Measurements from ENCODE around the gene GFPT1. TPM values are rescaled to one million over a fixed set of nuclear protein-coding genes. Genes with fewer than 3 reads are reported as not detected.
"Not testable (repeated sequence)": the region's sequence is repeated elsewhere in the genome, so short reads cannot be mapped to it uniquely, and the experiment has no call there.

GFPT1 gene
- 10 to 100 TPM; 31.8 to 38.1 (median 34.7) TPM for polyA plus RNA-seq (ENCODE audit: insufficient read length in 4 of 4)

GRCh38 chr2:69386789-69387734 is at the start of gene GFPT1:
Gene GFPT1 (minus strand): TSS chr2:69387227. CDS start chr2:69387071, 156 bp downstream.
- peak; percentile 74 to 90 (median 86) for DNase-seq (ENCODE audit: low read depth in 4 of 4, low spot score in 2 of 4)

- DNase-seq (ENCODE audit: low read depth in 4 of 4, low spot score in 2 of 4): peak in 1 of 4 donors; percentile 32
These were observed 49.5 kb upstream of the GFPT1 start for GRCh38 chr2:69436596-69436937.

- no peak for DNase-seq (ENCODE audit: low read depth in 4 of 4, low spot score in 2 of 4)
These were observed 47.7 kb upstream of the GFPT1 start for GRCh38 chr2:69434753-69435152.

- DNase-seq (ENCODE audit: low read depth in 4 of 4, low spot score in 2 of 4): no peak
These were observed 42.6 kb upstream of the GFPT1 start for GRCh38 chr2:69429491-69430183.

GRCh38 chr2:69428981-69429380 is 42.0 kb upstream of the GFPT1 start:
- DNase-seq (ENCODE audit: low read depth in 4 of 4, low spot score in 2 of 4): no peak

GRCh38 chr2:69424419-69424818 is 37.4 kb upstream of the GFPT1 start:
- DNase-seq (ENCODE audit: low read depth in 4 of 4, low spot score in 2 of 4): no peak

GRCh38 chr2:69422198-69422597 is 35.2 kb upstream of the GFPT1 start:
- no peak for DNase-seq (ENCODE audit: low read depth in 4 of 4, low spot score in 2 of 4)

GRCh38 chr2:69419111-69419510 is 32.1 kb upstream of the GFPT1 start:
- DNase-seq (ENCODE audit: low read depth in 4 of 4, low spot score in 2 of 4): not testable (repeated sequence)

GRCh38 chr2:69416147-69416546 is 29.1 kb upstream of the GFPT1 start:
- DNase-seq (ENCODE audit: low read depth in 4 of 4, low spot score in 2 of 4): no peak

GRCh38 chr2:69411120-69411519 is 24.1 kb upstream of the GFPT1 start:
- no peak for DNase-seq (ENCODE audit: low read depth in 4 of 4, low spot score in 2 of 4)

- no peak for DNase-seq (ENCODE audit: low read depth in 4 of 4, low spot score in 2 of 4)
These were observed 18.3 kb upstream of the GFPT1 start for GRCh38 chr2:69405306-69405705.

- DNase-seq (ENCODE audit: low read depth in 4 of 4, low spot score in 2 of 4): no peak
These were observed 13.1 kb upstream of the GFPT1 start for GRCh38 chr2:69400121-69400520.

GRCh38 chr2:69397234-69397633 is 10.2 kb upstream of the GFPT1 start:
- DNase-seq (ENCODE audit: low read depth in 4 of 4, low spot score in 2 of 4): no peak

- DNase-seq (ENCODE audit: low read depth in 4 of 4, low spot score in 2 of 4): no peak
These were observed 8.8 kb upstream of the GFPT1 start for GRCh38 chr2:69395866-69396265.

GRCh38 chr2:69393963-69394362 is 6.9 kb upstream of the GFPT1 start:
- no peak for DNase-seq (ENCODE audit: low read depth in 4 of 4, low spot score in 2 of 4)

- DNase-seq (ENCODE audit: low read depth in 4 of 4, low spot score in 2 of 4): no peak
These were observed 3.4 kb upstream of the GFPT1 start for GRCh38 chr2:69390471-69390870.

GRCh38 chr2:69390001-69390400 is 3.0 kb upstream of the GFPT1 start:
- DNase-seq (ENCODE audit: low read depth in 4 of 4, low spot score in 2 of 4): no peak

GRCh38 chr2:69389271-69389670 is 2.2 kb upstream of the GFPT1 start:
- no peak for DNase-seq (ENCODE audit: low read depth in 4 of 4, low spot score in 2 of 4)

- peak in 1 of 4 donors; percentile 15 for DNase-seq (ENCODE audit: low read depth in 4 of 4, low spot score in 2 of 4)
These were observed 899 bp upstream of the GFPT1 start for GRCh38 chr2:69387770-69388481.

- no peak for DNase-seq (ENCODE audit: low read depth in 4 of 4, low spot score in 2 of 4)
These were observed 667 bp downstream of the GFPT1 start for GRCh38 chr2:69386360-69386759.

All from left renal cortex interstitium (tissue), 4 donors.